ENCODE results near the gene ATF6B. TPM values are rescaled to one million over a fixed set of nuclear protein-coding genes. Genes with fewer than 3 reads are reported as not detected.

Gene ATF6B
- total RNA-seq, 1 experiment from 2014 or later: 196 TPM

DNA sequence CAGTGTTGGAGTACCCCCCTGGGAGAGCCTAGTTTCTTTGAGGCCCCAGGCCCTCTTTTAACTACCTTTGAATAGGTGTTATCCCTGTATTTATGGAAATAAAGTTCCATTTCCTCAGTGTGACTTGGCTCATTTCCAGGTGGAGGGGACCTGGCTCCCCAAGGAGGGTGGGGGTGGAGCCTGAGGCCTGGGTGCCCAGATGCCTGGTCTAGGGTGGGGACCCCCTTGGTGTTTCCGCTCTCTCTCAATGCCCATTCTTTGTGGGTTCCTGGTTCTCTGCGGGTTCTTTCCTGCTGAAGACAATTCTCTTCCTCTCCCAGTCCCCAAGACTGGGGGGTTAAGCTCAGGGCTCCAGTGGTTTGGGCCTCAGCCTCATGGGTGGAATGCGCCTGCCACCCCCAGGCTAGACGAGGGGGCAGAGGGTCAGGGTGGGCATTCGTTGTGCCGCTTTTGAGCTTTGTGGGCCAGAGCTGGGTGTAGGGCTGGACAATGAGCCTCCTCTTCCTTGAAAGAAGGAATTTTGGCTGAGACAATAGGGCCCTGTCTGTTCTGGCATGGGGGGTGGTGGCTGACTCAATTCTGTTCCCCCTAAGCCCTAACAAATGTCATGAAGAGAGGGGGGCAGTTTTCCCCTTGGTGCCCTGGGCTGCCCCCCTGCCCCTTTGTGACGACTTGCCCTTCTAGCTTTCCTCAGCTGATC lies 35.7 kb upstream of the ATF6B start:
- no peaks in the 10 kb centered on the region for H3K4me1 Mint-ChIP-seq (ENCODE audit: low read depth, unreplicated experiment)
- H3K4me3 Mint-ChIP-seq (ENCODE audit: low read depth, unreplicated experiment): no peak overlapping the region
- BruUV-seq (replicated peaks): no TSS peak
- intact Hi-C loops (cut with micrococcal nuclease; ENCODE audit: unreplicated experiment): no loop called here
- DNase-seq: no peak
- no peak overlapping the region for H3K27ac Mint-ChIP-seq (ENCODE audit: unreplicated experiment)
- H3K9me3 Mint-ChIP-seq (ENCODE audit: low read depth, unreplicated experiment): no peaks in the 10 kb centered on the region
- TF ChIP-seq CTCF (IDR thresholded peaks at IDR 0.05; ENCODE audit: unreplicated experiment): no peak
- CTCF ChIA-PET: no interaction called here
- H3K27me3 Mint-ChIP-seq (ENCODE audit: unreplicated experiment): no peaks in the 10 kb centered on the region
- peaks cover 30% of the 10 kb centered on the region for H3K36me3 Mint-ChIP-seq (ENCODE audit: insufficient read depth, unreplicated experiment)

DNA sequence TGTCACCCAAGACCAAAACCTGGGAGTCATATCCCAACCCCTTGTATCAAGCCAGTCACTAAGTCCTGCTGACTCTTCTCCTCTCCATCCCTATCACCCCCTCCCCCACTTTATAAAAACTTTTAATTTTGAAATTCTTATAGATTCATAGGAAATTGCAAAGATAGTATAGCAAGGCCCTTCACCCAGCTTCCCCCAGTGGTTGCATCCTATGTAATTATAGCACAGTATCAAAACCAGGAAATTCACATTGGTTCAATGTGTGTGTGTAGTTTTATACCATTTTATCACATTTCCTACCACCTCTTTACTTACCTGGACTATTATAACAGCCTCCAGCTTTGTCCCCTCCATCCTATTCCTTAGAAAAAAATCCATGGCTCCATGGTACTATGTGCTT lies 30.0 kb upstream of the ATF6B start:
- peaks cover 30% of the 10 kb centered on the region for H3K36me3 Mint-ChIP-seq (ENCODE audit: insufficient read depth, unreplicated experiment)

GRCh38 chr6:32156891-32157290 lies 28.8 kb upstream of the ATF6B start:
- CTCF ChIA-PET: interaction anchor here (0.7 kb wide), 1 partner anchor 219 kb away, joined by 3 read pairs; no protein-coding TSS in a partner anchor
- DNase-seq: no peak
- H3K4me1 Mint-ChIP-seq (ENCODE audit: low read depth, unreplicated experiment): peaks cover 22% of the 10 kb centered on the region
- TF ChIP-seq CTCF (IDR thresholded peaks at IDR 0.05; ENCODE audit: unreplicated experiment): no peak
- H3K9me3 Mint-ChIP-seq (ENCODE audit: low read depth, unreplicated experiment): no peaks in the 10 kb centered on the region
- no peaks in the 10 kb centered on the region for H3K27me3 Mint-ChIP-seq (ENCODE audit: unreplicated experiment)
- H3K4me3 Mint-ChIP-seq (ENCODE audit: low read depth, unreplicated experiment): no peak overlapping the region
- no TSS peak for BruUV-seq (replicated peaks)
- intact Hi-C loops (cut with micrococcal nuclease; ENCODE audit: unreplicated experiment): no loop called here
- H3K36me3 Mint-ChIP-seq (ENCODE audit: insufficient read depth, unreplicated experiment): peaks cover 29% of the 10 kb centered on the region
- H3K27ac Mint-ChIP-seq (ENCODE audit: unreplicated experiment): no peak overlapping the region

More for the DNA sequence above, 30.0 kb upstream of the ATF6B start:
- CTCF ChIA-PET: interaction anchor here (0.7 kb wide), 1 partner anchor 795 kb away, joined by 3 read pairs; the partner anchor contains the start of gene HLA-DMA
- DNase-seq: no peak
- intact Hi-C loops (cut with micrococcal nuclease; ENCODE audit: unreplicated experiment): no loop called here
- H3K4me1 Mint-ChIP-seq (ENCODE audit: low read depth, unreplicated experiment): peaks cover 17% of the 10 kb centered on the region
- TF ChIP-seq CTCF (IDR thresholded peaks at IDR 0.05; ENCODE audit: unreplicated experiment): no peak
- H3K27me3 Mint-ChIP-seq (ENCODE audit: unreplicated experiment): no peaks in the 10 kb centered on the region
- H3K27ac Mint-ChIP-seq (ENCODE audit: unreplicated experiment): no peak overlapping the region
- H3K9me3 Mint-ChIP-seq (ENCODE audit: low read depth, unreplicated experiment): no peaks in the 10 kb centered on the region
- no TSS peak for BruUV-seq (replicated peaks)
- no peak overlapping the region for H3K4me3 Mint-ChIP-seq (ENCODE audit: low read depth, unreplicated experiment)

DNA sequence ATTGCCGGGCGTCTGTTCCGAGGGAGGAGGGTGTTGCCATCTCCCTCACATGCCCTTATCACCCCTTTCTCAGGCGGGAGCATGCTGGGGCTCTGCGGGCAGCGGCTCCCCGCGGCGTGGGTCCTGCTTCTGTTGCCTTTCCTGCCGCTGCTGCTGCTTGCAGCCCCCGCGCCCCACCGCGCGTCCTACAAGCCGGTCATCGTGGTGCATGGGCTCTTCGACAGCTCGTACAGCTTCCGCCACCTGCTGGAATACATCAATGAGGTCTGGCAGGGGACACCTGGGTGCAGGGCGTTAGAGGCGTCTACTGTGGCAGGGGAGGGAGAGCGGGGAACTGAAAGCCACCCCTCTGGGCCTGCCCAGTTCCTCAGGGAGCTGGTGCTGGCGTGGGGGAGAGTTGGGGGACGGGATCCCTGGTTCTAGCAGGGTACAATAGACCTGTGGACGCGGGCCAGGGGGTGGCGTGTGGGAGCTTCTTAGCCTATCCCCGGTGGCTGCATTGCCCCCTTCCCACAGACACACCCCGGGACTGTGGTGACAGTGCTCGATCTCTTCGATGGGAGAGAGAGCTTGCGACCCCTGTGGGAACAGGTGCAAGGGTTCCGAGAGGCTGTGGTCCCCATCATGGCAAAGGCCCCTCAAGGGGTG lies 26.6 kb upstream of the ATF6B start:
- Mint-ChIP-seq H3K9me3 (ENCODE audit: low read depth, unreplicated experiment) (no peaks in the 10 kb centered on the region), H3K27ac (ENCODE audit: unreplicated experiment) (peak overlapping the region; percentile 52), H3K36me3 (ENCODE audit: insufficient read depth, unreplicated experiment) (peaks cover 29% of the 10 kb centered on the region), H3K4me1 (ENCODE audit: low read depth, unreplicated experiment) (peaks cover 22% of the 10 kb centered on the region), H3K27me3 (ENCODE audit: unreplicated experiment) (no peaks in the 10 kb centered on the region), H3K4me3 (ENCODE audit: low read depth, unreplicated experiment) (peak overlapping the region; percentile 94)
- peak; percentile 80 for TF ChIP-seq CTCF (IDR thresholded peaks at IDR 0.05; ENCODE audit: unreplicated experiment)
- peak; percentile 88 for DNase-seq
- intact Hi-C loops (cut with micrococcal nuclease; ENCODE audit: unreplicated experiment): loop anchor here (1.0 kb wide), 1 partner anchor 35 kb away; no protein-coding TSS in a partner anchor
- no TSS peak for BruUV-seq (replicated peaks)
- CTCF ChIA-PET: interaction anchor here (0.7 to 1.3 kb wide), 8 partner anchors 25 to 67 kb away, joined by 3 to 12 read pairs (median 4); partner anchors contain the start of genes ATF6B, FKBPL and PBX2
